Activated CD4-positive, alpha-beta T cell treated with anti-CD3 and anti-CD28 coated beads, Interleukin-10, Interleukin-2, amounts not matched to agents 100 ng/mL and 50 ng/mL, durations not matched to agents 16 hours and 8 hours (primary cell): Measurements from ENCODE around the gene RAB4B.
"Not testable (repeated sequence)": the region's sequence is repeated elsewhere in the genome, so short reads cannot be mapped to it uniquely, and the experiment has no call there.

Experiments used
- DNase-seq: peaks from one replicate; pipeline ENCODE4 v3.0.0-alpha.2; 2020

RAB4B gene

DNA sequence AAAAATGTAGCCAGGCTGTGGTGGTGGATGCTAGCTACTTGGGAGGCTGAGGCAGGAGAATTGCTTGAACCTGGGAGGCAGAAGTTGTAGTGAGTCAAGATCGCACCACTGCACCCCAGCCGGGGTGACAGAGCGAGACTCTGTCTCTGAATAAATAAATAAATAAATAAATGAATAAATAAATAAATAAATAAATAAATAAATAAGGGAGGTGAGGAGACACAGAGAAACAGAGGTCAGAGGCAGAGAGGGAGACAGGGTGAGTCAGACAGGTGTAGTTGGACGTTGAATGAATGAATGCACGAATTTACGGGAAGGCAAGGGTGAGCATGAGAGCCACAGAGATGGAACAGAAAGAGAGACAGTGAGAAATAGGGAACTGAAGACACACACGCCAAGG lies 3.1 kb downstream of the RAB4B start:
- DNase-seq = no peak

DNA sequence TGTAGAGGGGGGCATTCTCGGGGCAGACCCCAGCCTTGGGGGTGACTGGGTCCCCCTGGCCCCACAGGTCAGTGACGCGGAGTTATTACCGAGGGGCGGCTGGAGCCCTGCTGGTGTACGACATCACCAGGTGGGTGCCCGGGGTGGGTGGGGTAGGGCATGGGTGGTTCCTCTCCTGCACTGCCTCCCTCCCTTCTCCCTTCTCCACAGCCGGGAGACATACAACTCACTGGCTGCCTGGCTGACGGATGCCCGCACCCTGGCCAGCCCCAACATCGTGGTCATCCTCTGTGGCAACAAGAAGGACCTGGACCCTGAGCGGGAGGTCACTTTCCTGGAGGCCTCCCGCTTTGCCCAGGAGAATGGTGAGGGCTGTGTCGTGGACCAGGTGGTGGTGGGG lies 5.7 kb downstream of the RAB4B start:
- no peak for DNase-seq

DNA sequence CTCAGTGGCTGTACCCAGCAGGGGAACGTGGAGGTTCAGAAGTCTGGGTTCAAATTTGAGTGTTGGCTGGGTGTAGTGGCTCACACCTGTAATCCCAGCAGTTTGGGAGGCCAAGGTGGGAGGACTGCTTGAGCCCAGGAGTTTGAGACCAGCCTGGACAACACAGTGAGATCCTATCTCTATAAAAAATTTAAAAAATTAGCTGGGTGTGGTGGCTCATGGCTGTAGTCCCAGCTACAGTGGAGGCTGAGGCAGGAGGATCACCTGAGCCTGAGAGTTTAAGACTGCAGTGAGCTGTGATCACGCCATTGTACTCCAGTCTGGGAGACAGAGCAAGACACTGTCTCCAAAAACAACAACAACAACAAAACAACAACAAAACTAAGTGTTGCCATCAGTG lies 6.1 kb downstream of the RAB4B start:
- DNase-seq = not testable (repeated sequence)

DNA sequence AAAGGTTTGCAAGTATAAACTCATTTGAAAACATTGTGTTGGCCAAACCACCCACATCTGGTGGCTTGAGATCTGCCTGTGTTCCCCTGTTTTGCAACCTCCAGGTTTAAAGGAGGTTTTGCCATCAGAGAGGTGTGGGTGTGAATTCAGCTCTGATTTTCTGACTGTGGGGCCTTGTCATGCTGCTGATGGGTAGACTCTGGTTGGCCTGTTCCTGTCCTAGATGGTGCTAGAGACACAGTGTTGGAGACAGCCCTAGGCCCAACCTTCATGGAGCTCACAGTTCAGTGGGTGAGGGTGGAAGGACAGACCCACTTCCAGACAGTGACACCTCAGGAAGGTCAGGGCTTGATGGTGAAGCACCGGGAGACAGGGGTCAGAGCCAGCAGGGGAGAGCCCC lies 7.5 kb downstream of the RAB4B start:
- DNase-seq = peak; percentile 27

DNA sequence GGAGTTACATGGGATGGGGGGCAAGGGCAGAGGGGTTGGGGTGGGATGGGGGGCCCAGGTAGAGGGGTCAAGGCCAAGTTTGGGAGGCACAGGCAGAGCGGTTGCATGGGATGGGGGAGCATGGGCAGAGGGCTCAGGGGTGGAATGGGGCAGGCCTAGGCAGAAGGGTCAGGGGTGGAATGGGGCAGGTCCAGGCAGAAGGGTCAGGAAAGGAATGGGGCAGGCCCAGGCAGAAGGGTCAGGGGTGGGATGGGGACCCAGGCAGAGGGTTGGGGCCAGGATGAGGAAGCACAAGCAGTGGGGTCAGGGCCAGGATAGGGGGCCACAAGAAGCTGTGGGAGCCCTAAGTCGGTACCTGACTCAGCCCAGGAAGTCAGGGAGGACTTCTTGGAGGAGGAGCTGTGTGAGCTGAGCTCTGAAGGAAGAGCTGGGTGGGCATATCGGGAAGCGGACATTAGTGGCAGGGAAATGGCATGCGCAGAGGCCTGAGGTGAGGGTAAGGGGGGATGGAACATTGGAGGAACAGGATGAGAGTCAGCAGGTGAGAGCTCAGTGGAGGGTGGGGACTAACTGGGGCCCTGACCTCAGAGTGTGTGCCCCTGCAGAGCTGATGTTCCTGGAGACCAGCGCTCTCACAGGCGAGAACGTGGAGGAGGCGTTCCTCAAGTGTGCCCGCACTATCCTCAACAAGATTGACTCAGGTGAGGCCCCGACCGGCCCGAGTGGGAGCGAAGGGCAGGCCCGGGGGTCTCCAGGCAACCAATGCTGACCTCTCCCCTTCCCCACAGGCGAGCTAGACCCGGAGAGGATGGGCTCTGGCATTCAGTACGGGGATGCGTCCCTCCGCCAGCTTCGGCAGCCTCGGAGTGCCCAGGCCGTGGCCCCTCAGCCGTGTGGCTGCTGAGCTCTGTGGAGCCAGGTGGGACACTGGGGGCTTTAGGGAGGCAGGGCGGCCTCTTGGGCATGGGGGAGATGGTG lies 8.3 kb downstream of the RAB4B start:
- DNase-seq = no peak

DNA sequence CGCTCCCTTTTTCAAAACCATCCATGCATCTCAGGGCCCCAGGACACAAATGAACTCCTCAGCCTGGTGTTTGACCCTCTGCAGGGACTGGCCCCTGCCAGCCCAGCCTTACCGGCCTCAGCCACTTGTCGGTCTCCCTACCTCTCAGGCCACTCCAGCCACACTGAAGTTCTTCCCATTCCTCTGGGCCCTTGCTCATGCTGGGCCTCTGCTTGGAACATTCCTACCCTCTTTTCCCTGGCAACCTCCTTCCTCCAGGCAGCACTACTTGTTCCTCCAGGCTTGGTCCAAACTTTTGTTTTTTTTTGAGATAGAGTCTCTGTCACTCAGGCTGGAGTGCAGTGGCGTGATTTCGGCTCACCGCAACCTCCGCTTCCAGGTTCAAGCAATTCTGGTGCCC lies 13.3 kb downstream of the RAB4B start:
- DNase-seq = no peak

DNA sequence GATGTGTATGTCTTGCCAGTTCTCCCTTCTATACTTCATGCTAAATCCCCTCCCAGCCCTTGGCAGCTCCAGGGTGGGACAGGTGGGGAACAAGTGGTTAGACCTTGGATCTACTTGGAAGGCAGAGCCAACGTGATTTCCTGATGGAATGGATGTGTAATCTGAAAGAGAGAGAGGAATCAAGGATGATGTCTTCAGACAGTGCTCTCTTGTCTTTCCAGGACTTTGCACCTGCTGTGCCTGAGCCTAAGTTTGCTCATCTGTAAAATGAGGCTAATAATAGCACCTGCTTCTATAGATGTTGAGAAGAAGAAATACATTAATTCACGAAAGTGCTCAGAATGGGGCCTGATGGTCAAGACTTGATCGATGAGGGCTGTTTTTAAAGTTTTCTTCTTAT lies 13.9 kb downstream of the RAB4B start:
- DNase-seq = no peak

DNA sequence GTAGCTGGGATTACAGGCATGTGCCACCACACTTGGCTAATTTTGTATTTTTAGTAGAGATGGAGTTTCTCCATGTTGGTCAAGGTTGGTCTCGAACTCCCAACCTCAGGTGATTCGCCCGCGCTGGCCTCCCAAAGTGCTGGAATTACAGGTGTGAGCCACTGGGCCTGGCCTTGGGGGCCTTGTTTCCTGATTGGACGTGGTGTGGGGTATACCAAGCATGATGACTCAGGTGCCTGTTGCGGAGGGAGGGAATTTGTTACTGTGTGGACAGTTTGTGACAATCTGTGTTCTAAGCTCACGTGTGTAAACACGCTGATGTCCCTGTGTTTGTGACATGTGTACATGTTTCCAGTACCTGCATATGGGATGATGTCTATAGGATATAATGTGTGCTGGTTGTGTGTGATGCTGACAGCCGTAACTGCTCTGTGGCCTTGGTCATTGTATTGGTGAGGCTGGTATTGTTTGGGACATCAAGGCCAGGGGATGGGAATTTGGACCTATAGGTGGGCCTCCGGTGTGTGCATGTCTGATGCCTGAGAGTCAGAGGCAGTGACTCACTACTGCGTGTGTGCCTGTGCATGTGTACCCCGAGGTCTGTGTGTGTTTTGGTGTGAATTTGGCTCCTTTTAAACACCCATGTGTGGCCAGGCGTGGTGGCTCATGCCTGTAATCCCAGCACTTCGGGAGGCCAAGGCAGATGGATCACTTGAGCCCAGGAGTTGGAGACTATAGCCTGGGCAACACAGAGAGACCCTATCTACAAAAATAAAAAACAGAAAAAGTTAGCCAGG lies 19.3 kb downstream of the RAB4B start:
- no peak for DNase-seq

DNA sequence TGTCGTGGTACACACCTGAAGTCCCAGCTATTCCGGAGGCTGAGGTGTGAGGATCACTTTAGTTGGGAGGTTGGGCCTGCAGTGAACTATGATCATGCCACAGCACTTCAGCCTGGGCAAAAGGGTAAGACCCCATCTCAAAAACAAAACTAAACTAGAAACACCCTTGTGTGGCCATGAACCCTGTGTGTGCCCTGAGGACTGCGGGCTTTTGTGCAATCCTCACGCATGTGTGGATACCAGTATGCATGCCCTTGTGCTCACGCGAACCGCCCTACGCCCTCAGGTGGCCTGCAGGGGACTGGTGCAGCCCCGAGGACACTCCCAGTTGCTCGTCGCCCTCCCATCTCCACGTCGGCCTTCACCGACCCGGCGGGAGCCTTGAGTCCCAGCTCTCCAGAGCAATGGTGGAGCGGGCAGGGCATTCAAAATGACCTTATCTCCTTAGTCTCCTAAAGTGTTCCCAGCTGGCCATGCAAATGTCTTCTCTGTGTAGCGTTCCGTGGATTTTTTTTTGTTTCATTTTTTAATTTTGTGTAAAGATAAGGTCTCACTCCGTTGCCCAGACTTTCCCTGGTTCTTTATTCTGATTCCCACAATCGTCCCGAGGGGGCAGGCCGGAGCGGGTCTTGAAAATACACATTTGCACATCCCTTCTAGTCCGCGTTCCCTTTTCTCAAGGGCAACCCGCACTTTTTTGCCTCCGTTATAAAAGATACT lies 20.1 kb downstream of the RAB4B start:
- DNase-seq = peak; percentile 73

DNA sequence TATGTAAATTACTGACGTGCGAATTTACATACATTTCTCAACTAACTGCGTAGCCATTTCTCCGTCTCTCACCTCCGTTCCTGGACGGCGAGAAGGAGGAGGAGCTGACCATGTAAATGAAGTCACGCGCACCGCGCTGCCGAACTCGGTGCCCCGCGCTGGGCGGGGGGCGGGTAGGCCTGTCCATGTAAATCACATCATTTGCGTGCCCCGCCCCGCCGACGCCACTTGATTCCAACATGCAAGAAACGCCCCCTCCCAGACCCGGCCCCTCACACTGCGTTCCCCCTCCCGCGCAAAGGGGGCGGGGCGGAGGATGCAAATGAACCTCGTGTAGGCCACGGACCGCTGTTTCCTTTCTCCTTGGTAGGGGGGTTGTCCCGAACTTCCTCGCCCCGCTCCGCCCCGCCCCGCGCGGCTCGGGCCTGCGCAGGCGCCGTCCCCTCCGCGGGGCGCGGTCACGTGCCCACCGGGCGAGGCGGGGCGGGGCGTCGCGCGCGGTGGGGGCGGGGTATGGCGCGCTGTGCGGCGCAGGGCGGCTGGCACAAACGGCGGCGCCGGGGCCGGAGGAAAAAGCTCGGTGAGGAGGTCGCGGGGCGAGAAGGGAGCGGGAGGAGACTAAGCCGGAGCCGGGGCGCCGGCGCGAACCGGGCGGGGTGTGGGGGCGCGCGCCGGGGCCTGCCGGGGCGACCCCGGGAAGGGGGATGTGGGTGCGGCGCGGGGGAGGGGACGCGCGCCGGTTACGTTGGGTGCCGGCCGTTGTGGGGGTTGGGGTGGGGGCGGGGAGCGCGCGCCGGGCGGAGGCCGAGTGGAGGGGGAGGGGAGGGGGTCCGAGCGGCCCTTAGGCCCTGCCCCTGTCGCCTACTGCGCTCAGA lies 20.9 kb downstream of the RAB4B start, which contains the start of gene EGLN2:
EGLN2 (plus strand) TSS at position 509 of the 875 bp plus-strand sequence. CDS start 1,382 bp downstream, outside the sequence.
- DNase-seq = peak; percentile 100

DNA sequence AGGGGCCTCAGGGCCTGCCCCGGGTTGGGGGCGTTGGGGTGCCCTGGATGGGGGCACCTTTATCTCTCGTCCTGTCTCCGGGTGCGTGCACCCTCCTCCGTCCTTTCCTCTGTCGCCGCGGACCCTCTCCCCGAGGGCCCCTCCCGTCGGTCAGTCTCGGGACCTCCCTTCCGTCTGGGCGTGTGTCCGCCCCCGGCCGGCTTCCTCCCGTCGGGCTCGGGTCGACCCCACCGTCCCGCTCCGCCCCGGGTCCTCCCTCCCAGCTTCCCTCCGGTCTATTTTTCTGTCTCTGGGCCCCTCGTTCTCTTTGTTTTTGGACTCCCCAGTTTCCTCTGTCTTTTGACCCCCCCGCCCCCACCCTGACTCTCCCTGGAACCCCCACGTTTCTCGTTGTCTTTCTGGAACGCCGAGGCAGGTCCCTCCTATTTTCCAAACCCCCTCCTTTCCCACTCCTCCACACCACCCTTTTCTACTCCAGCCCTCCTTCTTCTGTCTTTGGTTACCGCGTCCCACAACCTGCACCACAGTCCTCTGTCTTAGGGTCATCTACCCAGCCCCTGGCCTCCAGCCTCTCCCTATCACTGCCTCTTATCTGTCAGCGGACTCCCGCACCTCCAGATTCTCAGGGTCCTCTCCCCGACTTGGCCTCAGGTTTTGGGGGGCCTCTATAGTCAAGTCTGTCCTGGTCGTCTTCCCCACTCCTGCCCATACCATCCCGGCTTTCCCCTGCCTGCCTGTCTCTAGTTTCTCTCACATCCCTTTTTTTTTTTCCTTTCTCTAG lies 21.7 kb downstream of the RAB4B start:
- peak; percentile 40 for DNase-seq

DNA sequence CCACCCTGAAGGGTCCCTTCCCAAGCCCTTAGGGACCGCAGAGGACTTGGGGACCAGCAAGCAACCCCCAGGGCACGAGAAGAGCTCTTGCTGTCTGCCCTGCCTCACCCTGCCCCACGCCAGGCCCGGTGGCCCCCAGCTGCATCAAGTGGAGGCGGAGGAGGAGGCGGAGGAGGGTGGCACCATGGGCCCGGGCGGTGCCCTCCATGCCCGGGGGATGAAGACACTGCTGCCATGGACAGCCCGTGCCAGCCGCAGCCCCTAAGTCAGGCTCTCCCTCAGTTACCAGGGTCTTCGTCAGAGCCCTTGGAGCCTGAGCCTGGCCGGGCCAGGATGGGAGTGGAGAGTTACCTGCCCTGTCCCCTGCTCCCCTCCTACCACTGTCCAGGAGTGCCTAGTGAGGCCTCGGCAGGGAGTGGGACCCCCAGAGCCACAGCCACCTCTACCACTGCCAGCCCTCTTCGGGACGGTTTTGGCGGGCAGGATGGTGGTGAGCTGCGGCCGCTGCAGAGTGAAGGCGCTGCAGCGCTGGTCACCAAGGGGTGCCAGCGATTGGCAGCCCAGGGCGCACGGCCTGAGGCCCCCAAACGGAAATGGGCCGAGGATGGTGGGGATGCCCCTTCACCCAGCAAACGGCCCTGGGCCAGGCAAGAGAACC lies 22.4 kb downstream of the RAB4B start:
- DNase-seq = no peak

DNA sequence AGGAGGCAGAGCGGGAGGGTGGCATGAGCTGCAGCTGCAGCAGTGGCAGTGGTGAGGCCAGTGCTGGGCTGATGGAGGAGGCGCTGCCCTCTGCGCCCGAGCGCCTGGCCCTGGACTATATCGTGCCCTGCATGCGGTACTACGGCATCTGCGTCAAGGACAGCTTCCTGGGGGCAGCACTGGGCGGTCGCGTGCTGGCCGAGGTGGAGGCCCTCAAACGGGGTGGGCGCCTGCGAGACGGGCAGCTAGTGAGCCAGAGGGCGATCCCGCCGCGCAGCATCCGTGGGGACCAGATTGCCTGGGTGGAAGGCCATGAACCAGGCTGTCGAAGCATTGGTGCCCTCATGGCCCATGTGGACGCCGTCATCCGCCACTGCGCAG lies 22.9 kb downstream of the RAB4B start:
- no peak for DNase-seq

DNA sequence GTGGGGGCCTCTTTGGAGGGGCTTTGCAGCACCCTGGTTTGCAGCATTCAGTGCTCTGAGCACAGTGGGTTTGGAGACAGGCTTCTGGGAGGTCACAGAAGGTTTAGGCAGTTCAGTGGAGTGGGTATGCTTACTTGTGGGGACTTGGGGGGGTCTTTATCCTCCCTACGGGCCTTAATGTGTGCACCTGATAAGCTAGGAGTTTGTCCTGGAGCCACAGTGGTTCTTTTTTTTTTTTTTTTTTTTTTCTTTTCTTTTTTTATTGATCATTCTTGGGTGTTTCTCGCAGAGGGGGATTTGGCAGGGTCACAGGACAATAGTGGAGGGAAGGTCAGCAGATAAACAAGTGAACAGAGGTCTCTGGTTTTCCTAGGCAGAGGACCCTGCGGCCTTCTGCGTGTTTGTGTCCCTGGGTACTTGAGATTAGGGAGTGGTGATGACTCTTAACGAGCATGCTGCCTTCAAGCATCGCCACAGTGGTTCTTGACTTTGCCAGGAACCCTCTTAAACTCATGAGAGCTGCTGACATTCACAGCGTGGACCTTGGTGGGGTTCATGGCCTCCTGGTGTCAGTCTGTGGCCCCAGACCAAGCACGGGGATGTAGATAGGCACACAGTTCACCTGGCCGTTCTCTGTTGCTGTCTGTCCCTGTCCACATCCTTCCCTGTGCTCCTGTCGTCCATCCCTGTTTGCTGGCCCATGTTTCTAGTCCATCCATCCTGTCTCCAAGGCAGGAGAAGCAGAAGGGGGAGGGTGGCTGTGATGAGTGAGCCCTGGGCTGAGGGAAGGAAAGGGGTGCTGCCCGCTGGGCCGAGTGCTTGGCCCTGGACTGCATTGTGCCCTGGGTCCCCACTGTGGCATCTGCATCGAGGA lies 23.6 kb downstream of the RAB4B start:
- no peak for DNase-seq

DNA sequence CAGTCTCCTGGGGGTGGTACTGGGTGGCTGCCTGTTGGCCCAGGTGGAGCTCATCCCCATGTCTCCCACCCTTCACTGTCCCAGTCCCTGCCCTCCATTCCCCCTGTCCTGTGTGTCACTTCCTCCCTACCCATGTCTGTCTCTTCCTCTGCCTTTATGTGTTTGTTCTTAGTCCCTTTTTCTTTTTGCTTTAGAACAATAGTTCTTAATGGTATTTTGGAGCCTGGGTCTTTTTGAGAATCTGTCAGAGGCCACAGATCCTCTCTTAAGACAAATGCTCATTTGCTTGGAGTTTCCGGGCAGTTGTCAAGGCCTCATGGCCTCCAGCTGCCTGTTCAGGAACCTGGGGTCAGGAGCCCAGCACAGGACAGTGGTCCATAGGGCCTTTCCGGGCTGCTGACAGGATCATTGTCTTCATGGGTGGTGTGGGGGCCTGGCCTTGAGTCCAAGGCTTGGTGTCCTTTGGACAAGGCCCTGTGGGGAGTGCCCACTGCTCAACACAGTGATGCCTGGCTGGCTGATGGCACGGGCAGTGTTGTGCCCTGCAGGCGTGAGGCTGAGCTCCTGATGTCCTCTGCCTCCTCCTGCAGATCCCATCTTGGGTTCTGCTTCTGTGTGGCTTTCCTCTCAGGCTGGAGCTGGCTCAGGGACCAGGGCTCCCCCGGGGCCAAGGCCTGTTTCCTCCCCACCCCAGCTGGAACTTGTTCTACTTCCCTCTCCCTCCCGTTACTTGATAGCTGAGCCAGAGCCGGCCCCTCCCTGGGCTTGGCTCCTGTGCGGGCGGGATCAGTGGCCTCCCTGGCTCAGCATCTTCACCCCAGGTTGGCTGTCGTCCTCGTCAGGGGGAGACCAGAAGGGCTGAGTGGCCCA lies 24.5 kb downstream of the RAB4B start:
- DNase-seq = no peak

DNA sequence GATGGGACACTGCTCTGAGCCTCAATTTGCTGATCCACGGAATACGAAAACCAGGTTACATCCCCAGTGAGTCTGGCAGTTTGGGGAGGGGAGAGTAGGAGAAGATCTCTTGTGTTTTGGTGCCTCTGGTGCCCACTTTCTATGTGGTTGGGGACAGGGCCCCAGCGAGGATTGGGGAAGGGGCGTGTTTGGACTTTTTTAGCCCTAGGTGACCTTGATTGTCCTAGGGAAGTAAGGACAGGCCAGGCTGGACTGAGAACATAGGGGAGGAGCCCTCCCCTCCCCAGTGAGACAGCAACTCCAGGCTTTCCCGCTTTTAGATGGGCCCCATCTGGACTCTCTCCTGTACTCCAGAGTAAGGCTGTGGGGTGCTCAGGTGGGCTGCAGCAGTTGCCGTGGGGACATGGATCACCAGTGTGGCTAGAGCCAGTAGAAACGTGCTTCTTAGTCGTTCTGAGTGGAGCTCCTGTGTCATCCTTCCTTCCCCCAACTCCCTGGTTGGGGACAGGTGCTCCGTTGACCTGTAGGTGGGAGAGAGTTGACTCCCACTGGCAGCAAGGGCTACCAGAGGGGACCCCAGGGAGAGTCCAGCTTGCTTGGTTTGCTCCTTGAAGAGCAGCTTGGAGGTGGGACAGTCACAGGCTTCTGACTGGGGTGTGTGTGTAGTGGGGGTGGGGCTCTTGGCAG lies 25.3 kb downstream of the RAB4B start:
- no peak for DNase-seq

DNA sequence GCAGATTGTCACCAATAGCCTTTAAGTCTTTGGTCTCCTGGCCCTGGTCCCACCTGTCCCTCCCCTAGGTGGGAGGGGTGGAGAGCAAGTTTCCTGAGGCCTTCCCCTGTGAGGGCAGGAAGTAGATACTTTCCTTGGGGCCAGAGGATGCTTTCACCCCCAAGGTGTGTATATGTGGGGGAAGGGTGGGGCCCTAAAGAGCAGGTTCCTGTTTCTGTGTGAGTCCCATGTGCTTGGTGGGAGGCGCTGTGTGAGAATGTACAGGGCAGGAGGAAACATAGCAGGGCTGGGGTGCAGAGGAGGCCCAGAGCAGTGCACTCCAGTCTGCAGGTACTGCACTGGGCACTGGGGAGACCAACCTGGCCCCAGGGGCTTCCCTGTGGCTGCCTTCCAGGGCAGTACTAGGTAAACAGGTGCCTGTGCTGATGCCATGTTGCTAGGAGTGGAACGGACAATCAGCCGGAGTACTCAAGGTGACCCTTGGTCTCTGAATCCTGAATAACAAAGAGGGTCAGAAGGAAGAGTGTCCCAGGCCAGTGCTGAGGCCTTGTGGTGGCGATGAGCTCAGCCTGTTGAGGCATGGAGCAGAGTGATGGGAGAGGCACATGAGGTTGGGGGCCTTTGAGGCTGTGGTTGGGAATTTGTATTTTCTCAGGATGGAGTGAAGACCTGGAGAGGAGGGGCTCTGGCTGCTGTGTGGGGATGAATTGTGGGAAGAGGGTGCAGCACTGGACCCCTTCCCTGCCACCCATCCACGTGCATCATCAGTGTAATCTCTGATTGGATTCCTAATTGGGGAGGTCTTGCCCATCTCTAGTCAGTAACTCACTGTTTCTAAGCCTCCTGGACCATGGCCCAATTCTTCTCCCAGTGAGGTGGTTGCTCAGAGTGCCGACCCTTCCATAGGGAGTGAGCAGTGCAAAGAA lies 26.1 kb downstream of the RAB4B start:
- DNase-seq = peak; percentile 70
